ENCODE measurements around the gene MYL5.

DNA sequence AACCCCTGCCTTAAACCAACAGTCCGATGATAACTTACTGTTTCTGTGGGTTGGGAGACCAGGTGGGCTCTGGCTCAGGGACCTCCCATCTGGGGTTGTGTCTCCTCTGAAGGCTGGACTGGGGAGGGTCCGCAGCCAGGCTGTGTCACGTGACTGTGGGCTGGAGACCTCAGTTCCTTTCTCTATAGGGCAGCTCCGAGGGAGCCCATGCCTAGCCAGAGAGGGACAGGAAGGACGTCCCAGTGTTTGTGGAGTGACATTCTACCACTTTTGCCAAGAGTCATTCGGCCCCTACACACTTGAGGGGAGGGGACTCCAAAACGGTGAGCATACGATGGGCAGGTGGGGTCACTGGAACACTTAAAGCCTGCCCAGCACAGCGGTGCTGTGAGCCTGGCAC lies 35.8 kb downstream of the MYL5 start:
- TF ChIP-seq CTCF (IDR thresholded peaks at IDR 0.05; ENCODE audit: low read depth, low read length) (no peak), POLR2A (IDR thresholded peaks at IDR 0.05; ENCODE audit: extremely low read depth, insufficient read length) (no peak), MAX (IDR thresholded peaks at IDR 0.05; ENCODE audit: low read depth, low read length) (no peak)
